ENCODE results near the gene PRSS22. TPM values are rescaled to one million over a fixed set of nuclear protein-coding genes. Genes with fewer than 3 reads are reported as not detected.
A peak's percentile ranks its signal among the peaks of the same experiment; 100 is the strongest.

The PRSS22 gene
- total RNA-seq, 1 donor from 2014 or later = not detected

DNA sequence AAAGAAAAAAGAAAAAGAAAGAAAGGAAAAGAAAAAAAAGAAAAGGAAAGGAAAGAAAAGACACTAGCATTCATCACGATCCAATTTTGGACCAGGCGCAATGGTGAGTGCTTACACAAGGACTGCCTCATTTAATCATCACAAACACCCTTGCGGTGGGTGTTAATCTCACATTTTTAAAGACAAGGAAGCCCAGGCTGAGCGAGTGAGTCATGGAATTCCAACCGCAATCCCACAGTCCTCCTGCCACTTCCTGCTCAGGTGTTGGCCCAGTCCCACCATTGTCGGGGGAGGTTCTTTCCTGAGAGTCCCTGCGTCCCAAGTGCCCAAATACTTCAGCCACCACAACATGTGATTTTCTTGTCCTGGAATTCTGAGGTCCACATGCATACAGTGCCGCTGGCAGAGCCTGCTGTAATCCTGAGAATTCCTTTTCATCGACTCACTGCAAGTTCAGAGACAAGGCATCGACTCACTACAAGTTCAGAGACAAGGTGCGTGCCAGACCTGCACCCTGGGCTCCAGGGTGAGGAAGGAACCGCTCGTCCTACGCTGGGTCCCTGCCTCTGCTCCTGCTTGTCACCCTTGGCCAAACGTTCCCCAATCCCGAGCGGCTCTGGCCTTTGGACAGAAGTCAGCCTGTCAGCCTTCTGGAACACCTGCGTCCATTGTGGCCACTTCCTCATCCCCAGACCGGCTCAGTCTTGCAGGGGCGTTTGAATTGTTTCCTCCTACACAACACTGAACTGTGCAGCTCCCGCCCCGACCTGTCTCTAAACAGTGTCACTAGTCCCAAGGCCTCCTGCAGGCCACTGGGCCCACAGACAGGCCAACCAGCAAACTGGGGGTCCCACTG, 22.1 kb downstream of the PRSS22 start:
- intact Hi-C loops (cut with micrococcal nuclease) = no loop called here
- DNase-seq (peak; percentile 13), ATAC-seq (no peak)

DNA sequence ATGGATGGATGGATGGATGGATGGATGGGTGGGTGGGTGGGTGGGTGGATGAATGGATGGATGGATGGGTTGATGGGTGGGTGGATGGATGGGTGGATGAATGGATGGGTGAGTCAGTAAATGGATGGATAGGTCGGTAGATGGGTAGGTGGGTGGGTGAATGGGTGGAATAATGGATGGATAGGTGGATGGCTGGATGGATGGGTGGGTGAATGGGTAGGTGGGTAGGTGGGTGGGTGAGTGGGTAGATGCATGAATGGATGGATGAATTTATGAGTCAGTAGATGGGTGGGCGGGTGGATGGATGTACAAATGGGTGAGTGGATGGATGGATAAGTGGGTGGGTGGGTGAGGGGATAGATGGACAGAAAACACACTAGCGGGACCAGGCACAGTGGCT, 23.0 kb downstream of the PRSS22 start:
- intact Hi-C loops (cut with micrococcal nuclease) = no loop called here
- ATAC-seq (no peak), DNase-seq (no peak)

DNA sequence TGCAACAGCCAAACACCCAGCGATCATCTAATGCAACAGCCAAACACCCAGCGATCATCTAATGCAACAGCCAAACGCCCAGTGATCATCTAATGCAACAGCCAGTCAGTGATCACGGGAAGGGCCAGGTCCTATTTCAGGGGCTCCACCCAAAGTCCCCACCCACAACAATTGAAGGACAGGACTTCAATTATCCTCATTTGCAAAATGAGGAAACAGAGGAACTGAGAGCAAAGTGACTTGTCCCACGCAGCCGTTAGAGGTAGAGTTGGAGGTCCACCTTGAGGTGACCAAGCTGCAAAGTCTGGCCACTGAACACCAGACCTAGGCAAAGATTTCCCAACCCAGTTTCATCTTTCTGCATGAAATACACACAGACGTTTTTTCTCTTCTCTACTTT, 24.2 kb downstream of the PRSS22 start:
- ATAC-seq (no peak), DNase-seq (no peak)
- intact Hi-C loops (cut with micrococcal nuclease) = no loop called here

DNA sequence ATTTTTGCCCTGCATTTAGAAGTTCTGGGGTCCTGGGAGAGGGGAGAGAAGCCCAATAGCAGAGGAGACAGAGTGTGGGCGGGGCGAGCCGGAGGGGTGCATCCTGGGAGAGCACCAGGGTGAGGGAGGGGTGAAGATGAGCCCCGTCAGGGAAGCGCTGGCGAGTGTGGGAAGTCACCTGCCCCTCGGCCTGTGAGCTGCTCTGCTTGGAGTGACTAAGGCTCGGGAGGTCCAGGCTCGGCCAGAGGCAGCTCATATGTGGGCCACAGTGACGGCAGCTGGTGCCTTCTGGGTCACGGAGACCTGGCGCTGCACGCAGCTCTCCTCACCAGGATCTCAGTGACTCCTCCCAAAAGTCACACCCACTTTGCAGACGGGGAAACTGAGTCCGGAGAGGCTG, 26.8 kb downstream of the PRSS22 start:
- no peak for DNase-seq
- no peak for ATAC-seq
- intact Hi-C loops (cut with micrococcal nuclease) = no loop called here

DNA sequence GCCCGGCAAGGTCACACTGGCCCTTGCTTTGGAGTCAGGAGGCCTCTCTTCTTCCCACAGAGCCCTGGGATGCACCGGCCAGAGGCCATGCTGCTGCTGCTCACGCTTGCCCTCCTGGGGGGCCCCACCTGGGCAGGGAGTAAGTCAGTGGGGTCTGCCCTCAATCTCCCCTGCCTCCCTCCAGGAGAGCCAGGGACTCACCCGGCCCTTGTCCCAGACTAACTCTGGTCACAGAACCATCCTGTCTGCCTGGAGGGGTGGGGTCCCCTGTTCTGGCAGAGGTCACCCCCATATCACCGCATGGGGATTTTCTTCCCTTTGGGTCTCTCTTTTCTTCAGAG, 27.6 kb downstream of the PRSS22 start:
- DNase-seq = no peak
- intact Hi-C loops (cut with micrococcal nuclease) = no loop called here
- no peak for ATAC-seq

GRCh38 chr16:2829501-2830354, 28.2 kb downstream of the PRSS22 start, which contains the start of gene ZG16B:
TSS of gene ZG16B (plus strand) at chr16:2830303. CDS start at chr16:2830442, 139 bp downstream.
- intact Hi-C loops (cut with micrococcal nuclease) = no loop called here
- DNase-seq (no peak), ATAC-seq (no peak)

- no peak for DNase-seq
- ATAC-seq = no peak
- intact Hi-C loops (cut with micrococcal nuclease) = no loop called here
Measured at GRCh38 chr16:2828876-2829430, 29.0 kb downstream of the PRSS22 start.

- intact Hi-C loops (cut with micrococcal nuclease) = no loop called here
- no peak for DNase-seq
- no peak for ATAC-seq
Measured at GRCh38 chr16:2828521-2828840, 29.5 kb downstream of the PRSS22 start.

DNA sequence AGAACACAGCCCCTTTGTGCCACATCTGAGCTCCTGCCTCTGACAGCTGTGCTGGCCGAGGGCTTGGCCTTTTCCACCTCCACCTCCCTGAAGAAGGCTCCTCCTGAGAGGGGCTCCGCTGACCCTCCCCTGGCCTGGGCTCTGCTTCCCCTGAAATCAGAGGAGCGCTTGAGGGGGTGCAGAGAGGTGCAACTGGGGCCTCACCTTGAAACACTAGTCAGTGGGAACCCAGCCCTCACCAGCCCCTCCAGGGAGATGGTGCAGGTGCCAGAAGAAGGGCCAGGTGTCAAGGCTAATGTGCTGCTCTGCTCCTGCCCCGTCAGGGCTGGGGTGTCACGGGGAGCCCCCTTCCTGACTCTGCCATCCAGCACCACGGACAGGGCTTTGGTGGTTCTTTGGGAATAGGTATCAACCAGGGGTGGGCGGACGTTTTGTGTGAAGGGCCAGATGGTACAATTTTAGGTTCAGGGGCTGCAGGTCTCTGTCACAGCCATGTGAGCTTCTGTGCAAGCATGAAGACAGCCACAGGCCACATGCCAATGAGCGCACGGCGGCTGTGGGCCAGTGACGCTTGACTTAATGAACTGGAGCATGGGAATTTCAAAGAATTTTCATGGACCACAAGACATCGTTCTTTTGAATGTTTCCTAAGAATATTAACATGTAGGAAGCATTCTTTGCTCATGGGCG, 30.0 kb downstream of the PRSS22 start:
- intact Hi-C loops (cut with micrococcal nuclease) = no loop called here
- DNase-seq (no peak), ATAC-seq (no peak)

GRCh38 chr16:2827374-2827791, 30.6 kb downstream of the PRSS22 start:
- ATAC-seq (no peak), DNase-seq (no peak)
- intact Hi-C loops (cut with micrococcal nuclease) = no loop called here

- no peak for ATAC-seq
- intact Hi-C loops (cut with micrococcal nuclease) = no loop called here
- no peak for DNase-seq
Measured at GRCh38 chr16:2826591-2827373, 31.2 kb downstream of the PRSS22 start.

- no peak for DNase-seq
- intact Hi-C loops (cut with micrococcal nuclease) = no loop called here
Measured at GRCh38 chr16:2825906-2826305, 32.1 kb downstream of the PRSS22 start.

DNA sequence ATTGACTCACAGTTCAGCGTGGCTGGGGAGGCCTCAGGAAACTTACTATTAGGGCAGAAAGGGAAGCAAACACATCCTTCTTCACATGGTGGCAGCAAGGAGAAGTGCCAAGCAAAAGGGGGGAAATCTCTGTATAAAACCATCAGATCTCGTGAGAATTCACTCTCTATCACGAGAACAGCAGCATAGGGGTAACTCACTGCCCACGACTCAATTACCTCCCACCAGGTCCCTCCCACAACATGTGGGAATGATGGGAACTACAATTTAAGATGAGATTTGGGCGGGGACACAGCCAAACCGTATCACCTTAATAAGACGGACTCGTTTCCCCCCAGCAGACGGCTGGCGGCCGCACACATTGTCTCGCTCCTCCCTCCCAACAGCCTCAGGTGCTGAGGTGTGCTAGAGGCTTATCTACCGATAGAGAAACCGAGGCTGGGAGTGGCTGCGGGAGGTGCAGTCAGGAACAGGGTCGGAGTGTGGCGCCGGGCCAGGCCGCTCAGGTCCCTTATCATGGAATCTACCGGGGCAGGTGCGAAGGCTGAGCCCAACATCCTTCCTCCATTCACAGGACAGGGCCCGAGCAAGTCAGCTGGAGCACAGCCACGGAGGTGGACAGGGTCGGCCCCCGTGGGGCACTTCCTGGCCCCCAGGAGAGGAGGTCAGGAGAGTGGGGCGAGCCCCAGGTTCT, 32.8 kb downstream of the PRSS22 start:
- DNase-seq = no peak
- no peak for ATAC-seq
- intact Hi-C loops (cut with micrococcal nuclease) = no loop called here

More at GRCh38 chr16:2825906-2826305, 32.1 kb downstream of the PRSS22 start:
- no peak for ATAC-seq

- DNase-seq (no peak), ATAC-seq (no peak)
- intact Hi-C loops (cut with micrococcal nuclease) = no loop called here
Measured at GRCh38 chr16:2824626-2825025, 33.3 kb downstream of the PRSS22 start.

DNA sequence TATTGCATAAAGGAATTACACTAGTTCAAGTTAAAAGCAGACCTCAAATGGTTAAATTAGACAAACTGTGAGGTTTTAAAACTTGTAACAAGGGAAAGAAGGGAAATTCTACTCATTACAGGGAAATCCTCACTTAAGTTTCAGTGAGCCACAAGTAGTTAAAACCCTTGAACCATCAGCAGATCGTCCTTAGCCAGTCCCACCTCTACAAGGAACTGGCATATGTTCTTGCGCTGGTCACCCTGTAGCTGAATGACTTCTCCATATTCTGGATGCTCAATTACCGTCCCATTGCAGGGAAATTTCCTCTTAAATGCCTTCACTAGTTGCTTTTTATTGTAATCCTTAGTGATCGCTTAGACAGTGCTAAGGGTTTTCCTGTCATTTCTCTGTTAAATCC, 35.5 kb downstream of the PRSS22 start:
- DNase-seq (no peak), ATAC-seq (no peak)
- intact Hi-C loops (cut with micrococcal nuclease) = no loop called here

DNA sequence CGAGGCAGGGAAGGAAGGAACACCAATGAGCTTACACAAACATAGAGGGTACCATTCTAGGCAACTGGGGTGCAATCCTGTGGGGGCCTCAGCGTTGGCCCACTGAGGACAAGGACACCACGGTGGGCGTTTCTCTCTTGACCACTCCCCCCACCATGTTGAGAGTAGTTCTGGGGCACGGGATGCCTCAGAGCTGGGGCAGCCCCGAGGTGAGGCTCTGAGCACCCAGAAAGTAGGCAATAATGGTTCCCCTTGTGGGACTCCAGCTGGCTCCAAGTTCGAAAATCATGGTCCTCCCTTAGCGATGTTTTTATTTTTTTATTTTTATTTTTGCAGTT, 35.8 kb downstream of the PRSS22 start:
- DNase-seq = no peak
- no peak for ATAC-seq
- intact Hi-C loops (cut with micrococcal nuclease) = no loop called here

DNA sequence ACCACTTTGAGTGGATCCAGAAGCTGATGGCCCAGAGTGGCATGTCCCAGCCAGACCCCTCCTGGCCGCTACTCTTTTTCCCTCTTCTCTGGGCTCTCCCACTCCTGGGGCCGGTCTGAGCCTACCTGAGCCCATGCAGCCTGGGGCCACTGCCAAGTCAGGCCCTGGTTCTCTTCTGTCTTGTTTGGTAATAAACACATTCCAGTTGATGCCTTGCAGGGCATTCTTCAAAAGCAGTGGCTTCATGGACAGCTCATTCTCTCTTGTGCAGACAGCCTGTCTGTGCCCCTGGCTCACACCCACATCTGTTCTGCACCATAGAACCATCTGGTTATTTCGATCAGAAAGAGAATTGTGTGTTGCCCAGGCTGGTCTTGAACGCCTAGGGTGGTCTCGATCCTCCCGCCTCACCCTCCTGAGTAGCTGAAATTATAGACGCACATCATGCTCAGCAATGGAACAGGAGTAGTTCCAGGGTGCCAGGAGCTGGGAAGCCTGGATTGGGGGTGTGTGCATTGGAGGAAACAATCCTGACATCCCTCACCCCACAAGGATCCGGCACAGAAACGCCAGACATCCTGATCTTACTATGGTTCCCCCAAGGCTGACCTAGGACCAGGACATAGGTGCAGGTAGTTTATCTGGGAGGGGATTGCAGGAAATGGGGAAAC, 36.3 kb downstream of the PRSS22 start:
- ATAC-seq = no peak
- intact Hi-C loops (cut with micrococcal nuclease) = no loop called here

More for the DNA sequence above, 36.3 kb downstream of the PRSS22 start:
- DNase-seq = no peak
